Measurements from ENCODE around the gene C2orf74. TPM values are rescaled to one million over a fixed set of nuclear protein-coding genes. Genes with fewer than 3 reads are reported as not detected.

Gene C2orf74
- total RNA-seq, 2 donors from 2014 or later = 12.7 to 17.2 TPM

DNA sequence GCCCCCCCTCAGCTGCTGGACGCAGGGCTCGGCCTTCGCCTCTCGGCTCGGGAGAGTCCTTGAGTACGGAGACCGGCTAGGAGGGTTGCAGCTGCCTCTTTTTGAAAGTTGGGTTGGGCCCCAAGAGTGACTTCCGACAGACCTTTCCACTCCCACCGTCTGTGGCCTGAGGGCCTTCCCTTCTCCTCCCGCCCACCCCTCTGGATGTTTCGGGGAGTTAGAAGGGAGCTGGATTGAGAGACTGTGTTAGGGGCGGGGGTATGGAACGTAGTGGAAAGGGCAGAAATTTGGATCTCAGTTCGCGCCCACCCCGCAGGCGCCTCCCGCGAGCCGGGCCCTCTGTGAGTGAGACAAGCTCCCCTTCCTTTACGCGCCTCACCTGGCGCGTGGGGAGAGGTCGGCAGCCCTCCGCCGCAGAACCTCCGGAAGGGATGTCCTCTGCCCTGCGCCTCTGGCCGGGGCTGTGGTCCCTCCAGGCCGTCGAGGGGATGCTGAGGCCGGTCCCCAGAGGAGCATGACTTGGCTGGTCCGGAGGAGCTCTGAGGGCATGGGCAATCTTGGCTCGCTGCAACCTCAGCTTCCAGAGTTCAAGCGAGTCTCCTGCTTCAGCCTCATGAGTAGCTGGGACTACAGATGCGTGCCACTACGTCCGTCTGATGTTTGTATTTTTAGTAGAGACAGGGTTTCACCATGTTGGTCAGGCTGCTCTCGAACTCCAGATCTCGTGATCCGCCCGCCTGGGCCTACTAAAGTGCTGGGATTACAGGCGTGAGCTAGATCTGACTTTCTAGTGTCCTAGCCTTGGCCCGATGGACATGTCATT, 15.9 kb downstream of the C2orf74 start:
- TF ChIP-seq, protein P1, sequence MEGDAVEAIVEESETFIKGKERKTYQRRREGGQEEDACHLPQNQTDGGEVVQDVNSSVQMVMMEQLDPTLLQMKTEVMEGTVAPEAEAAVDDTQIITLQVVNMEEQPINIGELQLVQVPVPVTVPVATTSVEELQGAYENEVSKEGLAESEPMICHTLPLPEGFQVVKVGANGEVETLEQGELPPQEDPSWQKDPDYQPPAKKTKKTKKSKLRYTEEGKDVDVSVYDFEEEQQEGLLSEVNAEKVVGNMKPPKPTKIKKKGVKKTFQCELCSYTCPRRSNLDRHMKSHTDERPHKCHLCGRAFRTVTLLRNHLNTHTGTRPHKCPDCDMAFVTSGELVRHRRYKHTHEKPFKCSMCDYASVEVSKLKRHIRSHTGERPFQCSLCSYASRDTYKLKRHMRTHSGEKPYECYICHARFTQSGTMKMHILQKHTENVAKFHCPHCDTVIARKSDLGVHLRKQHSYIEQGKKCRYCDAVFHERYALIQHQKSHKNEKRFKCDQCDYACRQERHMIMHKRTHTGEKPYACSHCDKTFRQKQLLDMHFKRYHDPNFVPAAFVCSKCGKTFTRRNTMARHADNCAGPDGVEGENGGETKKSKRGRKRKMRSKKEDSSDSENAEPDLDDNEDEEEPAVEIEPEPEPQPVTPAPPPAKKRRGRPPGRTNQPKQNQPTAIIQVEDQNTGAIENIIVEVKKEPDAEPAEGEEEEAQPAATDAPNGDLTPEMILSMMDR (IDR thresholded peaks at IDR 0.05) = no peak
- Histone ChIP-seq H3K4me1 (ENCODE audit: control insufficient read depth in 1 of 2, low read depth in 2 of 2) (peaks cover 35 to 48% of the 10 kb centered on the region in 2 donors), H3K36me3 (peaks cover 7% of the 10 kb centered on the region), H3K27me3 (replicated peaks; ENCODE audit: insufficient read depth) (no peaks in the 10 kb centered on the region), H3K27ac (peak overlapping the region; percentile 93 to 99), H3K4me3 (peak overlapping the region; percentile 80), H3K9me3 (no peaks in the 10 kb centered on the region)
- ATAC-seq (ENCODE audit: insufficient number of reproducible peaks, low FRiP score, low read depth) (peak; percentile 21), DNase-seq (ENCODE audit: low spot score) (no peak)

DNA sequence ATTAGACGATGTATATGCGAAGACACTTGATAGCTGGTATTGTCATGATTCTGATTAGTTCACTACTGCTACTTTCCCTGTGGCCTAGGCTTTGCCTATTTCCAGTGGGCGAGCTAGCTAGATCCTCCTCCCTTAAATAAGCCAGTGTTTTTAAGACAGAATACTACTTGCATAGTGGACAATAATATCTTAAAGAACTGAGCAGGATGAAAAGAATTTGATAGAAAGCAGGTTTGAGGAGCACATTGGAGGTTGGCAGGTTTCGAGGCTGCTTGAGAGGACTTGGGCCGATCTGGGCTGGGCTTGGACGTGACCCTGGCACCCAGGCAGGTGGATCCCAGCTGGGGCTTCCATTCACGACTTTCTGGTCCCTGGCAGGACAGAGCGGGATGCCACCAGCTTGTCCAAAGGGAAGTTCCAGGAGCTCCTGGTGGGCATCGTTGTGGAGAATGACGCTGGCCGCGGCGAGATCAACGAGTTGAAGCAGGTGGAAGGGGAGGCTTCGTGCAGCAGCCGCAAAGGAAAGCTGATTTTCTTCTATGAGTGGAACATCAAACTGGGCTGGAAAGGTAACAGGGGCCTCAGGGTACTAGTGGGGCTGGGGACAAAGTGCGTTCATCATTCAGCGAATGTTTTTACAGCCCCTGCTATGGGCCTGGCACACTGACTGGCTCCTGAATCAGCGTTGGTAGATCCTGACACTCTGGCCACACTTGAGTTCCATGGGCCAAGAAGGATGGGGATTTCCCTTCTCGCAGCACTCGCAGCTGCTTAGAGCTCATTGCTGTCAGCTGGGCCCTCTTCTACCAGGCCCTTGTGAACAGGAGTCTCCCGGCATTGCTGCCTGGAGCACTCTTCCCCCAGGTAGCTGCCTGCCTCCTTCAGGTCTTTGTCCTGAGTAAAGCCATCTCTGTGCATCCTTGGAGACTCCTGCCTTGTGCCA, 16.9 kb downstream of the C2orf74 start:
- TF ChIP-seq, protein P1 (IDR thresholded peaks at IDR 0.05) = no peak
- DNase-seq (ENCODE audit: low spot score) (no peak), ATAC-seq (ENCODE audit: insufficient number of reproducible peaks, low FRiP score, low read depth) (no peak)
- Histone ChIP-seq H3K27ac (peak overlapping the region; percentile 93 to 99), H3K9me3 (no peaks in the 10 kb centered on the region), H3K27me3 (replicated peaks; ENCODE audit: insufficient read depth) (no peaks in the 10 kb centered on the region), H3K36me3 (peaks cover 16% of the 10 kb centered on the region), H3K4me3 (peak overlapping the region; percentile 80), H3K4me1 (ENCODE audit: control insufficient read depth in 1 of 2, low read depth in 2 of 2) (peaks cover 35 to 51% of the 10 kb centered on the region in 2 donors)

DNA sequence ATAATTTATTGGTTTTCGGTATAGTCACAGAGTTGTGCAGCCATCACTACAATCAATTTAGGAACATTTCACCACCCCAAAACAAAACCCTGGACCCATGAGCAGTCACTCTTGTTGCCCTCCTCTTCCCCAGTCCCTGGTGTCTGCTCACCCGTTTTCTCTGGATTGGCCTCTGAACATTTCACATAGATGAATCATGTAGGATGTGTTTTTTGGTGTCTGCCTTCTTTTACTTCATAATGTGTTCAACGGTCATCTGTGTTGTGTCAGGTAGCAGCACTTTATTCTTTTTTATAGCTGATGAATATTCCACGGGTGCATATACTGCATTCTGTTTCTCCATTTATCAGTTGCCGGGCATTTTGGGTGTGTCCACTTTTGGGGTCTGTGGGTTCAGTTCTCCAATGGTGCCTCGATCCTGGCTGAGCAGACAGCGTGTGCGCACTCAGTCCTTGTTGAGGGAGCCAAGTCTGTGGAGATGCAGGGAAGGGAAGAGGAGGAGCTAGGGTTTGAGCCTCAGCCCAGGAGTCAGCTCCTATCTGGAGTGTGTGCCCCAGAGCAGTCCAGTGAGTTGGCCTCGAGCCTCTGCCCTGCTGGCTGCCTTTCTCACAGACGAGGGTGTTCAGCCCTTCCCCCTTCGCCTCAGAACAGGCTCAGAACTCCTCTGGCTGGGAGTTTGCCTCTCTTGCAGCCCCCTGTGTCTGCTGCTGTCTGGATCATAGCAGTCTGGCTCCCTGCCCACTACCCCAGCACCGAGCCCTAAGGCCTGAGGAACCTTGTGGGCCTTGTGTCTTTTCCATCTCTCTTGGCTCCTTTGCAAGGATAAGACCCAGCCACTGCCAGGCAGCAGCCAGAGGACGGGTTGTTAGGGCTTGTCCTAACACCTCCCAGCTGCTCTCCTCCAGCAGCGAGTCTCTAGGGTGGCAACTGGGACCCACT, 18.0 kb downstream of the C2orf74 start:
- Histone ChIP-seq H3K4me3 (peak overlapping the region; percentile 80), H3K9me3 (no peaks in the 10 kb centered on the region), H3K36me3 (peaks cover 24% of the 10 kb centered on the region), H3K4me1 (ENCODE audit: control insufficient read depth in 1 of 2, low read depth in 2 of 2) (peaks cover 35 to 55% of the 10 kb centered on the region in 2 donors), H3K27ac (peak overlapping the region; percentile 65 to 93), H3K27me3 (replicated peaks; ENCODE audit: insufficient read depth) (no peaks in the 10 kb centered on the region)
- ATAC-seq (ENCODE audit: insufficient number of reproducible peaks, low FRiP score, low read depth) (peak; percentile 27), DNase-seq (ENCODE audit: low spot score) (peak; percentile 27)
- TF ChIP-seq, protein P1 (IDR thresholded peaks at IDR 0.05) = no peak

DNA sequence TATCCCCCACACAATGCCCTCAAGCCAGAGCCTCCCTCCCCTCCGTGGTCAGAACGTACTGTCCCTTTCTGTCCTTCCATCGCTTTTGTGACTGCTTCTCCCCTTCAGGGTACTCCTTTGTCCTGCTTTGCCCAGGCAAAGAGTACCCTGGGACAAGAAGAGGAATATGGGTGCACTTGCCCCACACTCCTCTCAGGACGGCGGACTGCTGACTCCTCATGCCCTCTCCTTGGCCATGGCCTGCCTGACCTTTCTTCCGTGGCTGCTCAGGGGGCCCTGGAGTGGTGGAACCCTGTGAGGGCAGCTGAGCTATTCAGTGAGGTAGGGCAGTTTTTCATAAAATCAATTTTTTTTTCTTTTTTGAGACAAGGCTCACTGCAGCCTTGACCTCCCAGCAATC, 18.7 kb downstream of the C2orf74 start:
- no peak for ATAC-seq (ENCODE audit: insufficient number of reproducible peaks, low FRiP score, low read depth)
- no peaks in the 10 kb centered on the region for H3K27me3 ChIP-seq (replicated peaks; ENCODE audit: insufficient read depth)
- H3K27ac ChIP-seq = peak overlapping the region; percentile 65 to 93
- no peaks in the 10 kb centered on the region for H3K9me3 ChIP-seq
- DNase-seq (ENCODE audit: low spot score) = no peak
- H3K4me1 ChIP-seq (ENCODE audit: control insufficient read depth in 1 of 2, low read depth in 2 of 2) = peaks cover 35 to 55% of the 10 kb centered on the region in 2 donors
- H3K36me3 ChIP-seq = peaks cover 31% of the 10 kb centered on the region
- TF ChIP-seq, protein P1 (IDR thresholded peaks at IDR 0.05) = no peak
- H3K4me3 ChIP-seq = peak overlapping the region; percentile 80

All from thoracic aorta (tissue), 2 donors.